NCI-H82 treated with DMSO at 0.1 percent for 48 hours (cell line): ENCODE results near the gene ZDHHC3.

ENCODE experiments used
- DNase-seq: peaks from one replicate; lab custom pipeline; 2025; ENCODE audit not compliant: unreplicated experiment; lab: John Stamatoyannopoulos, UW

The ZDHHC3 gene

GRCh38 chr3:44899683-44900367 lies 76.1 kb downstream of the ZDHHC3 start:
- DNase-seq, result no peak

- DNase-seq, result no peak
Observed at GRCh38 chr3:44896440-44896839, 79.5 kb downstream of the ZDHHC3 start.

DNA sequence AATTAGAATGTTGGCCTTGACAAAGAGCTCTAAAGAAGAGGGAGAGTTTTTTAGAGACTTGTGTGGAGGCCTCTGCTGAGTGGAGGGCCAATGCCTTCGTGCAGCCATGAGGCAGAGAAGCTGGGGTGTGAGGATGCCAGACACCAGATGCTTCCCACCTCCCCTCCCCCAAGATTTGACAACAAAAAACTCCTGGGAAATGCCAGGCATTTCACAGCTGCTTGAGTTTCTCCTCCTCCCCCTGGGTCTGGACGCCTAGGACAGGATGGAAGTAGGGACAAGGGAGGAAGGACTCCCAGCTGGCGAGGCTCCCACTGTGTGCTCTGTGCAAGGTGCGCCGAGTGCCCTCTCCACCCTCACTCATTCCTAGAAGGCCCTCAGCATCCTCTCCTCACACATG lies 81.5 kb downstream of the ZDHHC3 start:
- no peak for DNase-seq

DNA sequence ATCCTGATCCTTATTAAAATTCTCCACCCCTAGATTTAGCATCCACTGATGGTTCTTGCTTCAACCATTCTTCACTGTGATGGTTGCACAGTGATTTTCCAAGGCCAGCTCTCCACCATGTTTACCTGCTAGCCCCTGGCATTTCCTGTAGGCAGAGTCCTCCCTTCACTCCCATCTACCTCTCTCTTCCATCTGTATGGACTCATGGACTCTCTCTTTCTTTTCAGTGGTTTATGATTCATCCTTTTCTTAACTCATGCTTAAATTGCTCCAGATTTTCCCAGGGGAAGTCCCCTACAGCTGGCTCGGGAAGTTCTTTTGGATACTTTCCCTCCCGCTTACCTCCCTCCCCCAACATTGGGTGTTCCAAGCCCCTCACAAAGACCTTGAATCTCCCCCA lies 82.9 kb downstream of the ZDHHC3 start:
- DNase-seq, result no peak

DNA sequence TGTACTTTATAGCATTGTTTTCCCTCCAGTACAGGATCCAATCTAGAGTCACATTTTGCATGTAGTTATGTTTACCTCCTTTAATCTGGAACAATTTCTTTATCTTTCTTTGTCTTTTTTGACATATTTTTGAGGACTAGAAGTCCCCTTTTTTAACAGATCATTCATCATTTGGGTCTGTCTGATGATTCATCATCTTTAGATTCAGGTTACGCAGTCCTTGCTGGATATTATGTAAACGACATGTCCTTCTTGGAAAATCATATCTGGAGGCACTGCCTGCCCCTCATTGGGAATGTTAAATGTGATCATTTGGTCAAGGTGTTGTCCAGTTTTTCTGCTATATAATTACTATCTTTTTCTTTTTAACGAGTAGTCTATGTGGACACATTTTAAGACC lies 83.3 kb downstream of the ZDHHC3 start:
- DNase-seq, result no peak

GRCh38 chr3:44890852-44891251 lies 85.1 kb downstream of the ZDHHC3 start:
- no peak for DNase-seq

DNA sequence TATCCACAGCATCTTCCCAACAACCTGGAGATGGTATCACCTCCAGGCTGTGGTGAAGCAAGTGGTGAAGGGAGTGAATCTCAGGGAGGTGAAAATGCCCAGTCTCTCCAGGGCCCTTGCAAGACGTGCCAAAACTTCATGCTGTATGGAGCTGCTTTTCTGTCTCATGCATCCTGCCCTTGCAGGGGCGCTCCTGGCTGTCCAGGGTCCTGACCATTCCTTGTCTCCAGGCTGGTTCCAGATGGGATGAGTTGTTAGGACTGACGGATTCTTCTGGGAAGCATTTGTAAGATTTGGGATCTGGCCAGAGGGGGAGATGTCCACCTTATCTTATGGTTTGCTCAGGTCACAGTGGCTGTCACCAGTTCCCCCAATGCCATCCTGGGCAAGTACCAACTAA lies 85.7 kb downstream of the ZDHHC3 start:
- DNase-seq, result no peak

GRCh38 chr3:44887101-44887500 lies 88.9 kb downstream of the ZDHHC3 start:
- no peak for DNase-seq

DNA sequence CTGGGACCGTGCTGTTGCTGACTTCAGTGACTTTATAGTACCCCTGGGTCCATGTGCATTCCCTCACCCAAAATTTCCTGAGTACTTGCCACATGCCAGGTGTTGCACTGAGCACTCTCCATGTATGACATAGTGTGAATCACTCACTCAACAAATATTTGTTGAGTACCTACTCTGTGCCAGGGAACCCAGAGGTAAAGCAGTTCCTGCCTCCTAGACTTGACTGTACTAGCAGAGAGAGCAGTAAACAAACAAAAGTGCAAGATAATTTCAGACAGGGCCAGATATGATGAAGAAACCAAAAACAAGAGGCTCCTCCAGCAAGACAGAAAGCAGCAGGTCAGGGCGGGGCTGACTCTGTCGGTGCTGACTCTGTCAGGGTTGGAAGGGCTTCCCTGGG lies 89.4 kb downstream of the ZDHHC3 start:
- DNase-seq, result no peak

- DNase-seq, result no peak
Observed at GRCh38 chr3:44885618-44886017, 90.4 kb downstream of the ZDHHC3 start.

DNA sequence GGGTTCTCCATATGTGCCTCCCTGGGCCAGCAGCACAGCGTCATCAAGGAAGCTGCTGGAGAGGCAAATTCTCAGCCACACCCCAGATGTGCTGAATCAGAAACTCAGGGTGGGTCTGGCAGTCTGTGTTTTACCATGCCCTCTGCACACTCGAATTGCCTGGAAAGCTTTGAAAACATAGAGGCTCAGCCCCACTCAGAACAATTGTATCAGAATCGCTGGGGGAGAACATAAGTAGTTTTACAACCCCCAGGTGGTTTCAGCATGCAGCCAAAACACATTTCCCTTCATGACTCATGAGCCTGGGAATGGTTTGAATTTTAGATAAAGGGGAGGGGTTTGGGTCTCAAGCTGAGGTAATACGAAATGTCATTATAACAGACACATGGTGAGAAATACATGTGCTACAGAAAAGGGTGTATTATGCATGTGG lies 92.0 kb downstream of the ZDHHC3 start:
- DNase-seq, result no peak

GRCh38 chr3:44883213-44883955 lies 92.6 kb downstream of the ZDHHC3 start:
- DNase-seq, result no peak

GRCh38 chr3:44880284-44880683 lies 95.7 kb downstream of the ZDHHC3 start:
- DNase-seq, result no peak

- no peak for DNase-seq
Observed at GRCh38 chr3:44877333-44877732, 98.6 kb downstream of the ZDHHC3 start.

- no peak for DNase-seq
Observed at GRCh38 chr3:44875596-44875995, 100.4 kb downstream of the ZDHHC3 start.
